GM19043 (cell line): ENCODE results near the gene GABRB2.

ENCODE experiments used
- ATAC-seq: cut with Tn5 transposase; IDR thresholded peaks from one replicate; pipeline ENCODE4 v1.9.1; 2021; ENCODE audit warnings: low read depth; ENCODE audit not compliant: unreplicated experiment

Gene GABRB2

DNA sequence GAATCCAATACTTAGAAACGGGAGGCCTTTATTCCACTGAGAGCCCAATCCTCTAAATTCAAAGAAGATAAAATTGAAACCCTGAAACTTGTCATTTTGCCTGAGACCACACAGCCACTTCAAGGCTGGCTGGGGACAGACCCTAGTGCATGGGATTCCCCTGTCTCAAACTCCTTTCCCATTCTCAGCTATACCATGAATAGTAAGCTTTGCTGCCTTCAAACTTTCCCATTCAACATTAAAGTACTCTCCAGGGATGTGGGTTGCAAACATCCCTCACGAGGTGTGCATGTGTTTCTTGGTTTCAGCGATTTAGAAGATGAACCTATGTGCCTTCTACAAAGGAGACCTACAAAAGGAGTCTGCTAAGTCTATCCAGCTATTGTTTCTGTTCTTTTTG is 64.6 kb downstream of the GABRB2 start:
- ATAC-seq, result peak; percentile 69

GRCh38 chr5:161471211-161471950 is 75.1 kb downstream of the GABRB2 start:
- ATAC-seq, result no peak

DNA sequence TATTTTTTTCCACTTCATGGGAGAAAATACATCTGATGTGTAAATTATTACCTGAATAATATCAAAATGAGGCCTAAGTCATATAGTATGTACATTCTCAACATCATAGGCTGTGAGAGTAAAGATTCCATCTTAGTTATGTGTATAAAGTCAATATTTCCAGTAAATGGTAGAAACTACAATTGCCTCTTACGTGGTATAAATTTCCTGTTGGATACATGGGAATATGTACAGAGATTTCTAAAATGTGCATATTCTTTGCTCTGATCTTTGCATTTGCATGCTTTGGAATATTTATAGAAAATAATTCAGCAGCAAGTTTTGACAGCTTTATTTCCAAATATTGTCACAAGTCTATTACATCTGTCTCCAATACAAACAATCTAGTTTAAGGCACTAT is 78.8 kb downstream of the GABRB2 start:
- no peak for ATAC-seq

- ATAC-seq, result no peak
Observed at GRCh38 chr5:161460741-161461140, 85.8 kb downstream of the GABRB2 start.

DNA sequence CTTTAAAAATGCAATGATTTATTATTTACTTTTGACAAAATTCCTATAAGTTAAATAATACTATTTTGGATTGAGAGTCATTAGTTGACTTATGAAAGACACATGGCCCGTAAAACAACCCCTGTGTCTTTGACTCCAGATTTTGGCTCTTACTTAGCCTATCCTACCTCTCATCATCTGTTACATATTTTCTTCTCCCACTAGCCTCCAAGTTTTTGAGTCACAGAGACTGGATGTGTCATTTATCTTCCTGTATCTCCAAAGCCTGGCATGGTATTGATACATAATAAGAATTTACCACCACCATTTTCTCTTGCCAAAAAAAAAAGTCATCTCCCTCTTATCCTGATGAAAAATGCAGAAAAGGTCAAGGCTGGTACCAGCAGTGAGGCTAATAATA is 99.9 kb downstream of the GABRB2 start:
- no peak for ATAC-seq

DNA sequence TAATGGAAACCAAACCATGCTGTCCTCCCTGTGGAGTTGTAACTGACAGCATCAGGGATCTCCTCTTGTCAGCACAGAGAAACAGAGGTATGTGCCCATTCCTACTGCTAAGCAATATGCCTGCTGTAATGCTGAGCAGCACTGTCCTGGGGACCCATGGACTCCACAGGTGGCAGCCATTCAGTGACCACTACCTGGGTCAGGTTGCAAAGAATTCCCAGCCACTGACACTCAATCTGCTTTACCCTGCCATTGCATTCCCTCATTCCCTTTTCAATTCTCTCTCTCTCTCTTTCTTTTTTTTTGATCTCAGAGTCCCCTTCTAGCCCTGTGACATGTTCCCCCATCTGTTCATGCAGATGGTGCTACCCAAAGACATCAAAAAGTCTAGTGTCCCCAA is 104.1 kb downstream of the GABRB2 start:
- no peak for ATAC-seq

GRCh38 chr5:161432798-161433197 is 113.7 kb downstream of the GABRB2 start:
- no peak for ATAC-seq

DNA sequence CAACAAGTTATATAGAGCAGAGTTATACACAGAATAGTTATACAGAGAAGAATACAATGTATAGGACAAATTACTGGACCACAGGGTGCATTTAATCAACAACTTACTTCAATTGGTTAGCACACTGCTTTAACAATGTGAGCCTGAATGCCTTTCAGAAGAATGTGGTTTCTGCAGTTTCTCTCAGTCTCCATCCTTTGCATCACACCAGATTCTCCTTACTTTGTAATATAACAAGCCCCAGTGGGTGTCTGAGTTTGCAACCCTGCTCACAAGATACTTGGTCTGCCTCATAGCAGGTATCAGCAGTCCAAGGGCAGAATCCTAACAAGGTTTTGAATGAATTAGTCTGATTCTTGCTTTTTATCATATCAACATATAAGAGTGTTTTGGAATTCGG is 114.6 kb downstream of the GABRB2 start:
- no peak for ATAC-seq

DNA sequence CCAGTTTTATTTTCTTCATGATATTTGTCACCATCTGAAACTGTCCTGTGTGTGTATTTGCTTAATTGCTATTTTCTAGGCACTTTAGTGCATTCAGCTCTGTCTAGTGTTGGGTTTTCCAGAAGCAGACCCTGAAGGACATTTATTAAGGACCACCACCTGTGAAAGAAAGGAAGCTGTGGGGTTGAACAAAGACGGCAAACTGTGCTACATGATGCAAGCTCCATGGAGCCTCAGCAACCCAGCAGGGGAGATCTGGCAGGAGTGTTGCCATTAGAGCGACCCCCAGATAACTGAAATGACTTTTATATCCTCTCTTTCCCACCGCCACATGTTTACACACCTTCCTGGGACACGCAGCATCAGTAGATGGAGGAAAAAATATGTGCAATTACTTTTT is 125.5 kb downstream of the GABRB2 start:
- ATAC-seq, result no peak

DNA sequence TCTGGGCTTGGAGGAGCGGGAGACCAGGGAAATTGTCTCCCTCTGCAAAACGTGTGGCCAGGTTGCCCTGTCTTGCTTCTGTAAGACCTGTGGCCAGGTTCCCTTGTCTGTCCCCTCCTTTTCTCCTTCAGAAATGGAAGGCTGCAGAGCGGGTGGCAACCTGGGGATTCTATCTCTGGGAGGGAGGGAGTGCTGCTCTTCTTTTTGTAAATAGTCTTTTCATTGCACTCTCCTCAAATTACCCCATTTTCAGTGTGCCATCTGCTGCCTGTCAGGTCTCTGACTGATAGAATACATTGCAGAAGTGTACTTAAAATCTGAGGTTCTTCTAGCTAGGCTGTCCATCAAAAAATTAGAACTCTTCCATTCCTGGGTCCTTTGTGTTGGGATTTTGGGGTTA is 126.0 kb downstream of the GABRB2 start:
- no peak for ATAC-seq

GRCh38 chr5:161414896-161415295 is 131.6 kb downstream of the GABRB2 start:
- ATAC-seq, result no peak

DNA sequence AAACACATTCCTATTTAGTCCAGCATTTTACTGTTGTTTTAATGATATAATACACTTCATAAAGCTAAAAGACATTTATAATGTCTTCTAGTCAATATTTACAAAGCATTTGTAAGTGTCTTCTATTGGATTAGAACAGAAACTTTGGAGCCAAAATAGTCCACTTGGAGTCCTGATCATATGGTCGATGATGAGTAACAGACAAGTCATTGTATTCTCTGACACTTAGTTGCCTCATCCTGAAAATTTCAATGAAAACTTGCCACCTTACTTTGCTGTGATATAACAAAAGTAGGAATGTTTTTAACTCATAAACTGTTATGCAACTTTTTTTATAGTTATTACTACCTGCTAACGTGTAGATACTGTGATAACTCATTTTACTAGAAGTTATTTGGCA is 132.5 kb downstream of the GABRB2 start:
- no peak for ATAC-seq

DNA sequence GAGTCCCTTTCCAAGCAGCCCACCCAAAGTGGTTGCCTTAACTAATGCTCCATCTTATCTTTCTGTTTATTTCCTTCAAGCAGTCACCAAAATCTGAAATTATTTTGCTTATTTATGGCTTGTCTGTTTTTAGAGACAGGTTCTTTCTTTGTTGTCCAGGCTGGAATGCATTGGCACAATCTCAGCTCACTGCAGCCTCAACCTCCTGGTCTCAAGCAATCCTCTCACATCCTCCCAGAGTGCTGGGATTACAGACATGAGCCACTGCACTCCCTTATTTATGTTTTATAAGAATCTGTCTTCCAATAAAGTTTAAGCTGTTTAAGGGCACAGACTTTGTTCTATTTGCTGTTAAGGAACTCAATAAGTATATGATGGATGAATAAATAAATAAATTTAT is 133.7 kb downstream of the GABRB2 start:
- ATAC-seq, result no peak

DNA sequence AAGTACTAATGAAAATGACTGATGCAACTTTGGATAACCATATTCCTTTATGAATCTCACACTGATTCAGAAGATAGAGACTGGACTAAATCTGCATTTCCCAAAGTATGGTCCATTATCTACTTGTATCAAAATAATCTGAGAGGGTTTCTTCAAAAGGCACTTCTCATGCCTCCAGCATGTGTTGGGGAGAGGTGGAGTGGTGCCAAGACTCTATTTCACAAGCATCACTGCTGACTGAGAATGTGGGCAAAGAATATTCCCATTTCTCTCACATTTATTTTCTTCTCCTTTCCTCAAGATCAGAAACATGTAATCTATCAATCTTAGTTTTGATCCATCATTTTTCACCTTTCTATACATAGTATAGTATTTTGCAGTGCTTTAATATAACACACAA is 135.4 kb downstream of the GABRB2 start:
- no peak for ATAC-seq

GRCh38 chr5:161410640-161411039 is 135.9 kb downstream of the GABRB2 start:
- ATAC-seq, result no peak

- no peak for ATAC-seq
Observed at GRCh38 chr5:161409471-161409870, 137.1 kb downstream of the GABRB2 start.

DNA sequence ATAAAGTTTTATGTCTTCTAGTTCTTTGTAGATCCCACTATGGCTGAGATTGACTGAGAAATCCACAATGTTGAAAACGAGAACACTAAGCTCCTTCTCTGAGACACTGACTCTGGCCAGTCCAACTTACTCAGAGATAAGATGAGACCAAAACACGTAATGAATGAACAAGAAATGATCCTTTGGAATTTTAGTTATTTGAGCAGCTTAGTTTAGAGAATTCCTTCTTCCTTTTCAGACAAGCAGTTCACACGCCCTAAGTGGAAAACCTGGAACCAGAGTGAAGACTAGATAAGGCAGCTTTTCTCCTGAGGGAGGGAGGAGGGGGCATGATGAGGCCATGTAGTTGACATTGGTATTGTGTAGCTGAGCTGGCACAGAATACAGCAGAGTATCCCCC is 139.6 kb downstream of the GABRB2 start:
- ATAC-seq, result no peak

- ATAC-seq, result no peak
Observed at GRCh38 chr5:161403996-161404395, 142.5 kb downstream of the GABRB2 start.

- ATAC-seq, result no peak
Observed at GRCh38 chr5:161403121-161403520, 143.4 kb downstream of the GABRB2 start.

- ATAC-seq, result no peak
Observed at GRCh38 chr5:161400583-161400982, 145.9 kb downstream of the GABRB2 start.

- no peak for ATAC-seq
Observed at GRCh38 chr5:161399996-161400562, 146.4 kb downstream of the GABRB2 start.

DNA sequence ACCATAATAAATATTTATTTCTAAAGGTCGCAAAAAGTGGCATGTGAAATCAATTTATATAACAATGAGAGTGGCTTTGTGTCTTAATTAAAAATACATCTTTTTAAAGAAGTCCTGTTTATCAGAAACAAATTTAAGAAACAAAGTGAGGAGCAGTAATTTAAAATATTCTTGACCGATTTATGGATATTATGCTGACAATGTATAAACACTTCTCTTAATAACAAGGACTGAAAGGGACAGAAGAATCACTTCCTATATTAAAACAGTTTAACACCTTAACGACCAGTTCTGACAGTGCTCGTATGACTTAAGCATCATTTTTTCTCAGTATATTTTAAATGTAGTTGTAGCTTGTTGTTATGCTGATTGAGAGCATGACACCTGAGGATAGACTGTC is 149.1 kb downstream of the GABRB2 start:
- ATAC-seq, result no peak

- no peak for ATAC-seq
Observed at GRCh38 chr5:161396171-161396570, 150.4 kb downstream of the GABRB2 start.
